Activated CD4-positive, alpha-beta T cell treated with anti-CD3 and anti-CD28 coated beads for 1 hour (primary cell): ENCODE data around the gene CDON.

Source experiments
- DNase-seq: peaks from one replicate; pipeline ENCODE4 v3.0.0-alpha.2; 2020

CDON gene

GRCh38 chr11:126081915-126082250 lies 19.2 kb upstream of the CDON start:
- no peak for DNase-seq

DNA sequence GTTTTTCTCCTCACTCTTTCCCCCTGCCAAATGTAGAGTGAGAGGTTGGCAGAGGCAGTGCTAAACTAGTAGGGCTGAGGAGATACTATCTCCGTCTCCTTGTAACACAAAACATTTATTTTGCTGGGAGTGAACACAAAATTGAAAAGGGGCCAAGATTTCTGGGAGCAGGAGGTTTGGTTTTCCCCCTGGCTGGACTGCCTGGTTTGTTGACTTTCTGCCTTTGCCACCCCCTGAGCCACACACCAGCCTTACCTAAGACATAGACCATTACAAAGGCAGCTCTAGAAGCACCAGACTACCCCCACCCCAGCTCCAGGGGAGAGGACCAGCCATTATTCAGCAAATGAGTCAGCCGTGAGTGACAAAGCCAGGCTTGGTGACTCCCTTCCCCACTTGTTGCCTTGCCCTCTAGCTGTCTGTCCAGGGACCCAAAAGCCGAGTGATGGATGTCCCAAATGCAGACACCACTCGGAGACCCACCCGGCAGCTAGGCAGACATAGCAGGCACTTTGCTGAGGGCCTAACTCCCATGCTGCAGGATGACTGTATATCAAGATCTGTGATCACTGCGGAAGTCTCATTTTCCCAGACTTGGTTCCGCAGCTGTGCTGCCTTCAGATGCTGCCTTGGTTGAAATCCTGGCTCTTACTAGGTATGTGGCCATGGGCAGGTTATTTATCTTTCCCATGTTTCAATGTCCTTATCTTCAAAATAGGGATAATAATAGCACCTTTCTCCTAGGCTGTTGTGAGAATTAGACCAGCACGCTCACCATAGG lies 17.7 kb upstream of the CDON start:
- no peak for DNase-seq

DNA sequence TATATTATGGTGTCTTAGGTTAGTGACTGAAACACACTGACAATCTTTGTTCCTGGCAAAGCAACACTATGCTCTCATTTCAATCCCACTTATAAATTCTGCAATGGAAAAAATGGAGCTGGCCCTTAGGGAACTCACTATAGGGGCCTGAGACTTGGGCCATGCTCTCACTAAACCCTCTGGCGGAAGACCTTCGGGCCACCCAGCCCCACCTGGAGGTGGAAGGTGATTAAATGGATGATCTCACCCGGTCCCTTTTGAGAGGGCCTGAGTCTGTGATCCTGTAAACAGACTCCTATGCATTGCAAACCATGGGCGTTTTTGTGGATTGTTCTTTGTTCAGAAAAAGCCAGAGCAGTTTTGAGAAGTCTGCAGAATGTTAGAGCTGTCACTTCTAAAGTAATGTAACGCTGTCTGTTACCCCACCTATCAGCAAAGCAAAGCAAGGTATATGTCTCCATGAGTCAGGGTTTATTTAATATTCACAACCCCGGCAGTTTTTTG lies 17.0 kb upstream of the CDON start:
- no peak for DNase-seq

DNA sequence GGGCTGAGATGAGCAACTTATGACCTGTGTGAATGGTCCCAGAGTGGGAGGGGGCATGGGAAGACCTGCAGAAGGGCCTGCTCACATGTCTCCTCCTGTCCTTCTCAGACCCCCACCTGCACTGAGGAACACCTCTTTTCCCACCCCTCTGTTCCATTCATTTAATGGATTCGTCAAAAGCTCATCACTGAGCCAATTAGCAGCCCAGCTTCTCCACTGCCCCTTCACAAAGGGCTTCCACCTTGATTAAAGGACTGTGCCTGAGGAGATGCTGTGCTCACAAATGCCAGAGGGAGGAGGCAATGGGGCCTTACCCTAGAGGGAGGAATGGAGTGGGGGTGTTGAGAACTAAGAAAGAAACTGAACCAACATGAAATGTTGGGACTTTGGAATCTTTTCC lies 14.0 kb upstream of the CDON start:
- no peak for DNase-seq

DNA sequence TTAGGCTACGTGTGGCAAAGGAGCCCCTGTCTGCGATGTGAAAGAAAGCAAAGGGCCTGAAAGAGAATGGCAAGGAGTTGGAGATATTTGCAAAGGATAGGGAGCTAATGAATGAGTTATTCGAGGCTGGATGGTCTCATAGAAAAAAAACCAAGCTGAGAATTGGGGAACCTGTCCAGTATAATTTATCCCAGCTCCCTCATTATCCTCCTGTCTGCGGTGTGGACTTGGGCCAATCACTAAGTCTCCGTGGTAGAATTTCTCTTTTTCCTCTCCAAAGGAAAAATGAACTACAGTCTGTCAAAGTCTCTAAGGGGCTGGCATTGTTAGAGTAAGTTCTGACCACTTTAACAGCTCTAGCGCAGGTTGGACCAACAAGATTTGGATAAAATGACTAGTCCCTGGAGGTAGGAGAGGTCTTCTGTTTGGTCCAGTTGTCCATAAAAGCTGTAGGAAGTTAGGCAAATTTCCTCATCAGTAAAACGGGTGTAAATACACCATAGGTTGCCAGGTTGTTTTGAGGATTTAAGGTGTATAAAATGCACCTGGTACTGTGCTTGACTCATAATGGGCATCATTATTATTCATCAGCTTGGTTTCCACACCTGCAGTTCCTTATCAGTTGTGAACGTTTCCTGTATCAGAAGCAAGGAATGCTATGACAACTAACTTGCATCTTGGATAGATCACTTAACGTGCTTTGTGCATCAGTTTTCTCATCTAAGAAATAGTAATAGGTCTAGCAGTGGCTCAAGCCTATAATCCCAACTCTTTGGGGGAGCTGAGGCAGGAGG lies 10.3 kb upstream of the CDON start:
- no peak for DNase-seq

GRCh38 chr11:126072141-126072741 lies 9.6 kb upstream of the CDON start:
- no peak for DNase-seq

DNA sequence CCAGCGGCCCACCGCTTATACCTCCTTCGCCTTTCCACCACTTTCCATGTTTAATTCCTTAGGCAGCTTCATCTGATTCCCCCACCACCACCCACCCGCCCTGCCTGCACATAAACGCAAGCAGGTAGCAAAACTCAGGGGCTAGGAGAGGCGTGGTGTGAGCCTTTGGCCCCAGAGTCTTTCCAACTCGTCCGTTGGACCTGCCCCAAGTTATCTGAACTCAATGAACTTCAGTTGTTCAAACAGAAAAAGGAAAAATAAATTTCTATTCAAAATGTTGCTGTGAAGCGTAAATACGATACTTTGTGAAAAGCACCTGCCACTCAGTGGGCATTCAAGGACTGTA lies 814 bp upstream of the CDON start:
- no peak for DNase-seq

DNA sequence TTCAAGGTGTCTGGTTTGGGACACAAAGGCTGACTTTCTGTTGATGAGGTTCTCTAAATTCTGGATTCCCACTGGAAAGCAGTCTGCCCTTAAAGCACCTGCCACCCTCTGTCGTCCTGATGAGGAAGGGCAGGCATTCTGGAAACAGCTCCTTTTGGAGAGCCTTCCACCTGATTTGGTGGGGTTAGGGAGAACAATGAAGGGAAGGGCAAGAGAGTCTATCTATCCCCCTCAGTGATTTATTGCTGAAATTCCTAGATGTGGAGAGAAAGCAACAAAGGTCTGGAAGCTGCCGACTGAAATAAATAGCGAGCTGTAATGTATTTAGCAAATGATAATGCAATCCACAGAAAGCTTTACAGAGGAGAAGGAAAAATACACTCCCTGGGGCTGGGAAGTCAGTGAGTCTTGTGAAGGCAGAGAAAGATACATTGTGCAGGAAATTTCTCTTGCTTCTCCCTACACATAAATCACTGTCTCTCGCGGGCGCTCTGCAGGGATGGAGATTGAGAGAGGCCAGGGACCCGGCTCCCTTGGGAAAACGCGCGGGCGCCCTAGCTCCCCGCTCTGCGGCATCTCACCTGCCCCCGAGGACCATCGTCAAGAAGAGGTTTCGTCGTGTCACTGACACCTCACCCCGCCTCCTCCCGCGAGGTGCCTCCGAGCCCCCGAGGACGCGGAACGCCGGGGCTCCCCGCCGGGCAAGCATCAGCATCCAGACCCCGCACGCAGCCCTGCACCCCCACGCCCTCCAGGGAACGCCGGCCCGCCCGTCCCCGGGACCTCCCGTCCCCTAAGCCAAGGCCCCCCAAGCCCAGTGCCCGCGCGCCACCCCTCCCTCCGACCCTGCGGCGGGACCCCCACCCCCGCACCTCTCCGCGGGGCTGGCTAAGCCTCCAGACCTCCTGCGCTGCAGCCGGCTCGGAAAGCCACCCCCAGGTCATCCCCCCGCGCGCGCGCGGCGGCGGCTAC lies 673 bp downstream of the CDON start:
- no peak for DNase-seq

DNA sequence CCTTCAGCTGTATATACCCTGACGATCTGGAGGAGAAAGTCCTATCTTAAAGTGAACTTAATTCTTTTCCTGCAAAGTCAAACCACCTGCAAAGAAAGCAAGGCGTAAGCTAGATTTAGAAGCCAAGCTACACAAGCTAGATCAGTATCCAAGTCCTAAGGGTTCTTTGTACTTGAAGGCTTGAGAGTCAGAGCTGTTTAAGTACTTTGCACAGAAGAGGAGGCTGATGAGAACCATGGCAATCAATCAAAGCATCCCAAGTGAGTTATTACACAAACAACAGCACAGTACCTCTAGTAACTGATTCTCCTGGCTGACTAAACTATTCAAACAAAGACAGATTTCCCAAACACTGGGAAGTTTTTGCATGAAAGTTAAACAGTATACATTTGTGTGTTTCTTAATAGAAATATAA lies 1.9 kb downstream of the CDON start:
- no peak for DNase-seq

DNA sequence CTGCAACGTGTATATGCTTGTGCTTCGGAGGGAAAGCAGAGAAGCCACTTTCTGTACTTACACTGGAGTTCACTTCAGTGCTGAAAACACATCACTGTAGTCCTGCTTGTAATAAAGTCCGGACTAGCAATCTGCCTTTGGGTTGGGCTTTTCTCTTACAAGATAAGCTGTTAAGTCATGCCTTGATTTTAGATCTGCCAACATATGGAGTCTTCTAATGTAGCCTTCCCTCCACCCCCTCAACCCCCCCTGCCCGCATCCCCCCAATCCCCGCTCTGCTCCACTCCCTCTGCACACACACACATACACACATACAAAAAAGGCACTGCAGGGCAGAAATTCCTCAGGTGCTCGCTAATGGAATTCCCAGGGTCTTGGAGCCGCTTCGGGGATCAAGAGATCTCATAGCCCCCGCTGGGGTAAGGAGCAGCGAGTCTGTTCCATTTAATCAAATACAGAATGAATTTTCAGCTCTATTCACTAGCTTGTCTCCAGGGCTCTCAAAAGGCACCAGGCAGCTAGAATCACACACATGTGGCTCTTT lies 3.4 kb downstream of the CDON start:
- no peak for DNase-seq

GRCh38 chr11:126058105-126058874 lies 4.4 kb downstream of the CDON start:
- DNase-seq = no peak

GRCh38 chr11:126054882-126055281 lies 7.8 kb downstream of the CDON start:
- no peak for DNase-seq

DNA sequence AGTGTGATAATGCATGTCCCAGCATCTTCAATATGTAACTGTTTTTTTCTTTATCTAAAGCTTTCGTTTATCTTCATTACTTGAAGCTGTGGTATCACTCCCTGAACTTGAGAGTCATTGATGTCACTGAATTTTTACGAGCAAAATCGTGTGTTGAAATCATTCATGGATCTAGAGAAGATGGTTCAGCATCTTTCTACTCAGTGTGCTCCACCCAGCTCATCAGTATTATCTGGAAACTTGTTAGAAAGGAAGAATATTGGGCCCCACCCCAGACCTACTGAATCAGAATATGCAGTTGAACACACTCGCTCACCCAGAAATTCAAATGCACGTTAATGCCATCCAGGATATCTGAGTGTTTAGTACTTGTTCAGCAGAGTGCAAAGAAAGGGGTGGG lies 8.3 kb downstream of the CDON start:
- DNase-seq = no peak

DNA sequence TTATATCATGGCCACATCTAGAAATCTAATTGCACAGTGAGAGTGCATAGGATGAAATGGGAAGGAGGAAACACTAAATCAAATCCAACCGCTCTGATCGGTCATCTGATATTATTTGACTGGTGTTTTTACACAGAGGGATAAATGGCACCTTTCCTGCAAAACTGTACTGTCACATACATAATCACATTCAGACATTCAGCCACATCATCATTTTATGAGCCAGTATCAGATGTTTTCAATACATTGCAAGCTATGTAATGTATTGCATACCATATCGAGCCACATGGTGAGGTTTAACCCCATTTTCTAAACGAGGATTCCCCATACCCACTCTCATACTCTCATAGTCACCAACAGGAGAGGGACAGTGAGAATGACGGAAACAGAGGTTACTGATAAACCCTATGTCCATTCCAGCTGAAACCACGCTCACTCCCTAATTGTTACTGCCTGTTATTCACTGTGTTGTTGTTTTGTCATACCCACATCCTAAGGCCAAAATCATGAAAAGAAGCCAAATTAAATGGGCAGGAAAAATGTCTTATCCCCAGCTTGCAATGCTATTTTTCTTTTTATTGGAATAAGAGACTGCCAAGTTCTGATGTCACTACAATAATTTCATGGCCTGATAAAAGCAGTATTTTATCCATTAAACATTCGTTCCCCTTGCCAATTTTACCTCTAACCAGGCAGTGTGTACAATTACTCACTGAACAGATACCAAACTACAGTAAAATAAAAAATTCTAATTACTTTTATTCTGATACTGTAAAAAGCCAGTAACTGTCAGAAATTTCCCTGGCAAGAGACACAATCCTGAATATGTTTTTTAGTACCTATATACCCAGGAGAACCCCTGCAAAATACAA lies 9.0 kb downstream of the CDON start:
- DNase-seq = no peak

DNA sequence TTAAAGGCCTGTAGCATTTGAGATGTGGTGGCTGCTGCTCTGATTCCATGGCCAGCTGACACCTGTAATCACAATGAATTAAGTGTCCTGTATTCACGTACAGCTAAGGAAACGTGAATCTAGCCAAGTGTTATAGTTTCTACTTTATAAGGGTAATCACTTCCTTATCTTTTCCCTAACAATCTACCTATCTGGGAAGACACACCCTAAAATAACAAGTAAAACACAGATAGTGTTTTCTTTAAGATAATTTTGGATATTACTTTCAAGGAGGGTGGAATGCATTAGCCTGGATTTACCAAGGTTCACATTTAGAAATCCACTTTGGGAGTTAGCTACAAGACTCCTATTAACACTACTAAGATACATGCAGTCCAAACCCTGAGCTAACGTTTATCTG lies 11.5 kb downstream of the CDON start:
- no peak for DNase-seq

DNA sequence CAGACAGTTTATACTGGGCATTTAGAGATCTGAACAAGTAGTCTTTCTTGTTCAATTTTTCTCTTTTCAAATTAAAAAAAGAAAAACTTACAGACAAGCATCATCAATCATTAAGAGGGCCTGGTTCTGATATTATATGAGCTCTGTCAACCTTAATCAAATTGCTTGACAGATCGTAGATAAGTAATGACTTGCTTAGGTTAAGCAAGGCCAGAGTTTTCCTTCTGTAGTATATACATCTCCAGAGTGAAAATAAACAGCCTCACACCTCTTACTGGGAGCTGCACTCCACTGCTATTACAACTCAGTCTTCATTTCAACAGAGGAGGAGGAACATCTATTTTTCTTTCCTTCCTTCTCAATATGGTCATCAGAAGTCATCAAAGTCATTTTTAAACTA lies 13.5 kb downstream of the CDON start:
- DNase-seq = no peak

DNA sequence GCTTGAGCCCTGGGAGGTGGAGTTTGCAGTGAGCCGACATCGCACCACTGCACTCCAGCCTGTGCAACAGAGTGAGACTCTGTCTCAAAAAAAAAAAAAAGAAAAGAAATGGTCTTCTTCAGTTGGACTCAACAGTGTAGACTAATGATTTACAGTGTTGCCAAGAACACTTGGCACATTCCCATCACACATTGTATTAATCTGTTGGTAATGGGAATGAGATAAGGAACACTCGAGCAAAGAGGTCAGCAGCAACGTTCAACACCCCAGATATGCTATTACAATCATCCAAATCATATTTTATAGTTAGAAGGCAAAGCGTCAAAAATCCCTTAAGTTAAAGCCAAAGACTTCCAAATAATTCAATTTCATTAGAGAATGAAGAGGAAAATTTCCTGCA lies 14.5 kb downstream of the CDON start:
- DNase-seq = no peak

DNA sequence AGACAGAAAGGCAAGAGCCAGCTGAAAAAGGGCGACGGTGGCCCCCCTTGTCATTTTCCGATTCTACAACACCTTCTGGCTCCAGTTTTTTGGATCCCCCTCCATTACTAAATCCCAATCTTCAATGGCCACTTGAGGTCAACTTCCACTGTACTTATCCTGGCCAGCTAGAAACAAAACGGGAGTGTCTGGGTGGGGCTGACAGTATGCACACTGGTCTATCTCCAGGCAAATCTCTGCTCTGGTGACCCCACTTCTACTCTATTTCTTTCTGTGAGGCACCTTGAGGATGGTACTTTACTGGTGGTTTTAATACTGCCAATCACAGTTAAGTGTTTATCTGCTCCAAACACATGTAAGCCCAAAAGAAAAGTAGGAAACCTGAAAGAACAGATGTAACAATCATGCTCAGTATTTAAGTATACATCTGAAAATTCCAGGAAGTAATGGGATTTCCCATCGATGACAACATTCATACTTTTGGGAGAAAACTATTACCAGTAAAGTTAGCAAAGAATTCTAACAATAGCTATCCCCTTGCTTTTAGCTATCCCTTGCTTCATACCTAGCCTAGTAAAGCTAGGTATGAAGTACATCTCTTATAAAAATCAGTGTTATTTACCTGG lies 16.0 kb downstream of the CDON start:
- DNase-seq = no peak

DNA sequence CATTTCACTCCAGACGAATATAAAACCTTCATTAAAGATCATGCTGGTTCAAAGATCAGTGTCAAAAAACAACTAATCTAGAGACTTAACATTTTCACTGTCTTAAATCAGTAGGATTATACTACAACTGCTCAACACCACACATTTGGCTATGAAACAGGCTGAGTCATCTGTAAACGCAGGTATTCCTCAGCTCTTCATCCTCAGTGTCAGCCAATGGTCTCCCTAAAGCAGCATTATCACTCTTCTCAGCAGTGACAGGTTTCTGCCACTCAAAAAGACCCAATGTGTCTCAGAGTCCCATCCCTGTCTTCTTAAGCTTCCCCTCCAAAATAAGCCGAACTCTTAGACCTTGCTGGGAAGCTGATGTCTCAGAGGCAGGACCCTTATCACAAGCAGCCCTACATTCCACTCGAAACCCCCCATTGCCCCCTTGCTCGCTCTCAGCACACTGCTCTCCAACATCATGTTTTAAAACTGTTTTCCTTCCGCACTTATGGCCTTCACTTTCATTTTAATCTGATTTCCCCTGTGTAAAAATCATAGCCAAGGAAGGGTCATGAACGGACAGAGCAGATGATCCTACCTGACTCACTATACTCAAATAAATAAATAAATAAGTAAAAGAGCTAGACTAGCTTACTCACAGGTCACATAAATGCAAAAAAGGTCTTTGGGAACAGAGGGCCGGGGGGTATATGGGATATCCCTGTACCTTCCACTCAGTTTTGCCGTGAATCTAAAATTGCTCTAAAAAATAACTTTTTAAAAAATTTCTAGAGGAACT lies 23.0 kb downstream of the CDON start:
- DNase-seq = no peak
